H1 (cell line): ENCODE data around the gene CHST11. TPM values are rescaled to one million over a fixed set of nuclear protein-coding genes. Genes with fewer than 3 reads are reported as not detected.

Source experiments
- CTCF ChIA-PET: fragments of 300-600 bp; sonication (Branson Sonifier 250); formaldehyde crosslinking; loops from one replicate; lab custom pipeline; 2021; ENCODE audit not compliant: partially characterized antibody; lab: Charles Lee
- POLR2A ChIA-PET: fragments of 300-600 bp; sonication (Branson Sonifier 250); formaldehyde crosslinking; loops from one replicate; lab custom pipeline; 2021; ENCODE audit warnings: inconsistent platforms; ENCODE audit not compliant: partially characterized antibody; lab: Charles Lee
- DNase-seq, 2 experiments: peaks; one replicate each; pipeline versions ENCODE4 v3.0.0 to v3.0.0-alpha.2; 2010 to 2022; ENCODE audit warnings: low spot score in 2 of 2, low read depth in 1 of 2, mixed read lengths in 1 of 2
- FAIRE-seq: peaks from 2 replicates; lab custom pipeline; 2011; peaks lifted over from hg19 to GRCh38; lab: Jason Lieb, UNC
- H2AFZ ChIP-seq: 2 replicates; pipeline ENCODE4 v1.8.1; 2012; ENCODE audit warnings: low read length, inconsistent platforms
- H2AK5ac ChIP-seq: 2 replicates; pipeline ENCODE4 v1.6.1; 2013; ENCODE audit warnings: low read depth, low read length
- H2BK120ac ChIP-seq: replicated peaks from 2 replicates; pipeline ENCODE3; 2013; ENCODE audit warnings: low read depth, low read length, inconsistent platforms
- H2BK12ac ChIP-seq: 2 replicates; pipeline ENCODE4 v1.6.1; 2013; ENCODE audit warnings: low read depth, low read length
- H2BK15ac ChIP-seq: 2 replicates; pipeline ENCODE4 v1.6.1; 2013; ENCODE audit warnings: low read length
- H2BK20ac ChIP-seq: 2 replicates; pipeline ENCODE4 v1.6.1; 2013; ENCODE audit warnings: low read length
- H2BK5ac ChIP-seq: 2 replicates; pipeline ENCODE4 v1.6.1; 2013; ENCODE audit warnings: low read depth, low read length
- H3K14ac ChIP-seq: 2 replicates; pipeline ENCODE4 v1.6.1; 2013; ENCODE audit warnings: inconsistent platforms; ENCODE audit not compliant: insufficient read length
- H3K18ac ChIP-seq: 2 replicates; pipeline ENCODE4 v1.6.1; 2013; ENCODE audit warnings: low read length; ENCODE audit errors: extremely low read depth
- H3K23ac ChIP-seq: 2 replicates; pipeline ENCODE4 v1.6.1; 2013; ENCODE audit warnings: inconsistent platforms; ENCODE audit not compliant: insufficient read length
- H3K23me2 ChIP-seq: 2 replicates; pipeline ENCODE4 v1.6.1; 2013; ENCODE audit warnings: low read depth, low read length
- H3K27ac ChIP-seq: 2 replicates; pipeline ENCODE4 v1.6.1; 2011; ENCODE audit warnings: low read depth, low read length, inconsistent platforms
- H3K27me3 ChIP-seq, 4 experiments: replicated peaks in 1 of 4; 1 replicate in 1 of 4; 2 replicates in 3 of 4; pipeline versions ENCODE4 v1.6.1 to v1.8.1; 2011 to 2013; ENCODE audit warnings: low read length in 3 of 4, mild to moderate bottlenecking in 3 of 4, inconsistent platforms in 2 of 4, mixed read lengths in 2 of 4, moderate library complexity in 1 of 4; ENCODE audit not compliant: control insufficient read depth in 3 of 4, insufficient read depth in 3 of 4; ENCODE audit errors: extremely low read depth in 1 of 4
- H3K36me3 ChIP-seq, 4 experiments: 2 replicates each; pipeline versions ENCODE4 v1.6.1 to v1.8.1; 2011 to 2013; ENCODE audit warnings: mild to moderate bottlenecking in 4 of 4, low read length in 3 of 4, moderate library complexity in 2 of 4, control low read depth in 1 of 4, inconsistent platforms in 1 of 4; ENCODE audit not compliant: insufficient read depth in 4 of 4, control insufficient read depth in 2 of 4
- H3K4ac ChIP-seq: replicated peaks from 2 replicates; pipeline ENCODE3; 2013; ENCODE audit warnings: low read length, low read depth, mixed read lengths, inconsistent platforms; ENCODE audit not compliant: insufficient read length
- H3K4me1 ChIP-seq, 4 experiments: replicated peaks in 1 of 4; 1 replicate in 1 of 4; 2 replicates in 3 of 4; pipeline versions ENCODE4 v1.6.1 to v1.8.1; 2011 to 2013; ENCODE audit warnings: low read length in 3 of 4, inconsistent platforms in 2 of 4, mixed read lengths in 1 of 4; ENCODE audit not compliant: insufficient read depth in 4 of 4, control insufficient read depth in 3 of 4
- H3K4me2 ChIP-seq, 2 experiments: 2 replicates each; pipeline versions ENCODE4 v1.6.1 to v1.8.1; 2011 to 2013; ENCODE audit warnings: low read depth in 2 of 2, low read length in 2 of 2, control low read depth in 1 of 2, inconsistent platforms in 1 of 2, mild to moderate bottlenecking in 1 of 2; ENCODE audit not compliant: insufficient read depth in 1 of 2
- H3K4me3 ChIP-seq, 4 experiments: fragments of 200-600, 300-600 bp in 1 of 4; sonication (generic), shearing (Covaris generic), sonication (Bioruptor Twin) in 1 of 4; 2 replicates each; pipeline versions ENCODE4 v1.5.1 to v1.8.1; 2011 to 2016; ENCODE audit warnings: low read length in 4 of 4, low read depth in 3 of 4, control low read depth in 2 of 4, inconsistent platforms in 2 of 4, mild to moderate bottlenecking in 2 of 4, mixed read lengths in 1 of 4, moderate library complexity in 1 of 4; ENCODE audit not compliant: insufficient read depth in 2 of 4; ENCODE audit errors: extremely low read depth in 1 of 4
- H3K56ac ChIP-seq: replicated peaks from 2 replicates; pipeline ENCODE3; 2013; ENCODE audit warnings: low read depth, mild to moderate bottlenecking, mixed read lengths, low read length, inconsistent platforms; ENCODE audit not compliant: insufficient read length
- H3K79me1 ChIP-seq: 2 replicates; pipeline ENCODE4 v1.6.1; 2013; ENCODE audit warnings: low read depth, low read length, control low read depth
- H3K79me2 ChIP-seq, 2 experiments: 2 replicates each; pipeline versions ENCODE4 v1.6.1 to v1.8.1; 2012 to 2013; ENCODE audit warnings: low read length in 2 of 2, mild to moderate bottlenecking in 2 of 2, inconsistent platforms in 1 of 2; ENCODE audit not compliant: insufficient read depth in 2 of 2, control insufficient read depth in 1 of 2
- H3K9ac ChIP-seq, 4 experiments: replicated peaks in 1 of 4; 1 replicate in 1 of 4; 2 replicates in 3 of 4; pipeline versions ENCODE4 v1.6.1 to v1.8.1; 2011 to 2013; ENCODE audit warnings: low read depth in 3 of 4, low read length in 3 of 4, control low read depth in 2 of 4, mild to moderate bottlenecking in 2 of 4, moderate library complexity in 2 of 4, inconsistent platforms in 1 of 4; ENCODE audit errors: extremely low read depth in 1 of 4
- H3K9me3 ChIP-seq, 2 experiments: 2 replicates each; pipeline versions ENCODE4 v1.6.1 to v1.8.1; 2012 to 2013; ENCODE audit warnings: mild to moderate bottlenecking in 2 of 2, moderate library complexity in 2 of 2, control low read depth in 1 of 2, inconsistent platforms in 1 of 2, low read depth in 1 of 2, low read length in 1 of 2, mixed read lengths in 1 of 2; ENCODE audit not compliant: insufficient read depth in 2 of 2
- H4K20me1 ChIP-seq, 2 experiments: replicated peaks in 1 of 2; 2 replicates each; pipeline versions ENCODE3 to v1.8.1; 2011 to 2013; ENCODE audit warnings: inconsistent platforms in 2 of 2, low read length in 2 of 2, mild to moderate bottlenecking in 1 of 2; ENCODE audit not compliant: insufficient read depth in 2 of 2, control insufficient read depth in 1 of 2
- H4K5ac ChIP-seq: 2 replicates; pipeline ENCODE4 v1.6.1; 2013; ENCODE audit warnings: low read length, low read depth, mixed read lengths, inconsistent platforms; ENCODE audit not compliant: insufficient read length
- H4K8ac ChIP-seq: 2 replicates; pipeline ENCODE4 v1.8.0; 2013; ENCODE audit warnings: mild to moderate bottlenecking, moderate library complexity, low read length, inconsistent platforms; ENCODE audit not compliant: insufficient read depth; ENCODE audit errors: extremely low read depth
- H4K91ac ChIP-seq: replicated peaks from 2 replicates; pipeline ENCODE3; 2013; ENCODE audit warnings: low read length, mixed read lengths, inconsistent platforms; ENCODE audit not compliant: insufficient read length
- ASH2L ChIP-seq: fragments of 200-600, 300-600 bp; sonication (generic); IDR thresholded peaks from one replicate; pipeline ENCODE4 v1.7.1; 2017; ENCODE audit warnings: low read length
- CEBPB ChIP-seq: IDR thresholded peaks from 2 replicates; pipeline ENCODE4 v1.6.1; 2012; ENCODE audit warnings: low read depth, low read length
- CHD1 ChIP-seq: IDR thresholded peaks from 2 replicates; pipeline ENCODE4 v1.6.1; 2012; ENCODE audit warnings: low read depth, low read length, improper control_type of control experiment
- EZH2 ChIP-seq: fragments of 200-600 bp; sonication (generic); IDR thresholded peaks from 2 replicates; pipeline ENCODE4 v1.7.1; 2012; ENCODE audit warnings: low read depth, mild to moderate bottlenecking, moderate library complexity, low read length, inconsistent platforms; ENCODE audit not compliant: severe bottlenecking
- FOSL1 ChIP-seq: IDR thresholded peaks from 2 replicates; pipeline ENCODE4 v1.6.1; 2011; ENCODE audit warnings: mild to moderate bottlenecking, low read depth, low read length, moderate library complexity; ENCODE audit not compliant: insufficient read depth
- HDAC6 ChIP-seq: IDR thresholded peaks from one replicate; pipeline ENCODE4 v1.7.1; 2012; ENCODE audit warnings: low read depth, mild to moderate bottlenecking, inconsistent platforms, low read length, moderate library complexity
- KDM1A ChIP-seq: fragments of 200-600, 300-600 bp; sonication (generic); IDR thresholded peaks from 2 replicates; pipeline ENCODE4 v1.7.1; 2016; ENCODE audit warnings: mild to moderate bottlenecking, low read length, borderline replicate concordance
- MAFK ChIP-seq: IDR thresholded peaks from 2 replicates; pipeline ENCODE4 v1.6.1; 2012; ENCODE audit warnings: low read depth, mild to moderate bottlenecking, improper control_type of control experiment, low read length
- MAX ChIP-seq: IDR thresholded peaks from 2 replicates; pipeline ENCODE4 v1.6.1; 2012; ENCODE audit warnings: inconsistent platforms
- NANOG ChIP-seq: IDR thresholded peaks from 2 replicates; pipeline ENCODE4 v1.6.1; 2011; ENCODE audit warnings: low read length, low read depth, mild to moderate bottlenecking, inconsistent platforms; ENCODE audit not compliant: insufficient read depth, poor library complexity, severe bottlenecking
- SP4 ChIP-seq: IDR thresholded peaks from 2 replicates; pipeline ENCODE4 v1.6.1; 2012; ENCODE audit warnings: low read length, inconsistent platforms
- SUZ12 ChIP-seq: fragments of 200-600 bp; sonication (generic); IDR thresholded peaks from 2 replicates; pipeline ENCODE4 v1.6.1; 2012; ENCODE audit warnings: mild to moderate bottlenecking, inconsistent platforms, low read length, moderate library complexity, mixed read lengths
- TAF7 ChIP-seq: optimal IDR thresholded peaks from 2 replicates; pipeline ENCODE3; 2011; ENCODE audit warnings: low read depth, mild to moderate bottlenecking, inconsistent platforms, low read length, moderate library complexity, borderline replicate concordance
- TEAD4 ChIP-seq: IDR thresholded peaks from 2 replicates; pipeline ENCODE4 v1.6.1; 2012; ENCODE audit warnings: low read depth, low read length, inconsistent platforms, mixed read lengths
- WGBS, 2 experiments: shearing (Covaris generic) in 1 of 2; methylation state at CpG; one replicate each; pipeline versions ENCODE4 v1.1.6 to v1.1.7; 2013 to 2015; ENCODE audit warnings: low lambda C conversion rate in 2 of 2, mixed read lengths in 2 of 2, inconsistent platforms in 1 of 2, low coverage in 1 of 2, missing lambda C conversion rate in 1 of 2; ENCODE audit not compliant: insufficient replicate concordance in 2 of 2, insufficient coverage in 1 of 2, insufficient read length in 1 of 2; ENCODE audit errors: extremely low coverage in 1 of 2, missing lambda C conversion rate in 1 of 2; 5-methylcytosine and 5-hydroxymethylcytosine counted together
- polyA plus RNA-seq, 7 experiments: library from polyadenylated mRNA; depleted of rRNA in 3 of 7; stranded (reverse) in 5 of 7; unstranded in 2 of 7; fragments of >200 nt in 5 of 7; fragments of 200-250 nt in 2 of 7; gene quantifications; 1 replicate in 5 of 7; 2 replicates in 1 of 7; 4 replicates in 1 of 7; pipeline versions ENCODE4 v1.2.1 to v1.2.3, GENCODE V29; 2011 to 2013; ENCODE audit warnings: missing spikeins in 2 of 7, mixed read lengths in 2 of 7
- total RNA-seq: library from RNA; stranded (reverse); fragmentation: NEBNext Ultra II Directional; extraction: Animal tissue kit (Norgen Biotek cat#: 25700); gene quantifications from 2 replicates; pipeline ENCODE4 v1.2.1, GENCODE V29; 2021

CHST11 gene
- total and polyA plus RNA-seq, 2 of the 8 experiments (the other 6 are each of a cell fraction or from before 2014, with no cell fraction given): 14.4 to 20.8 TPM

DNA sequence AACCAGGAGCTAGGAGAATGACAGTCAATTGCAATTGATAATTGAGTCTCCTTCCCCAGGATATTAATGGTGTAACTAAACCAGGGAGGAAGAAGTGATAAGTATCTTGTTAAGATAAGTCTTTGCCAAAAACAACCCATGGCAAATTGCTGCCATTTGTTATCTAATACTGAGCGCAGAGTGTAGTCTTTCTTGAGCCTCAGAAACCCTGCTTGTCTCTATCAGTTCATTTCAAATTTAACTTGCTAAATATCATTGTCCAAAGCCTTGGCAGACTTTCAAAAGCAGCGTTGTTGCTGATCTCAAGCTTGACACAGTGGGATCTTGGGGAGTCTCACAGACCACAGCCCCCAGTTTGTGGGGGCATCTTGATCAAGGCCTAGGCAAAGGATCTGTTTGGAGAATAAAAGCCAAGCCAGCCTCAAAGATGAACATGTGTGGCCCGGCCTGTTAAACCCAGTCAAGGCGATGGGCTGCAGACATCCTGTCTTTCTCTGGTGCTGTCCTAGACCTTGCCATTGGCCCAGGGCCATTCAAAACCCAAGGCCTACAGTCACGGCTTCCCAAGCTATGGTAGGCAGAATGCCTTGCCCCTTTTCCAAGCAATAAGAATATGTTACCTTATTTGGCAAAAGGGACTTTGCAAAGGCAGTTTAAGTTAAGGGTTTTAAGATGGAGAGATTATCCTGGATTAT, 164.2 kb downstream of the CHST11 start:
- Histone ChIP-seq H3K9me3 (no peaks in the 10 kb centered on the region), H3K4me3 (no peak overlapping the region), H3K27me3 (no peaks in the 10 kb centered on the region), H2BK12ac (no peak overlapping the region), H3K23me2 (no peaks in the 10 kb centered on the region), H2BK20ac (no peak overlapping the region), H3K4ac (no peak overlapping the region), H2BK15ac (no peak overlapping the region), H2AFZ (no peak overlapping the region), H3K18ac (no peak overlapping the region), H3K79me2 (no peaks in the 10 kb centered on the region), H3K36me3 (no peaks in the 10 kb centered on the region), H3K79me1 (no peaks in the 10 kb centered on the region), H3K14ac (no peak overlapping the region), H3K9ac (no peak overlapping the region), H4K91ac (no peak overlapping the region), H3K56ac (no peak overlapping the region), H3K4me2 (no peak overlapping the region), H3K23ac (no peak overlapping the region), H2BK5ac (no peak overlapping the region), H4K5ac (no peak overlapping the region), H4K20me1 (no peaks in the 10 kb centered on the region), H2BK120ac (no peak overlapping the region), H4K8ac (no peak overlapping the region), H3K4me1 (peaks cover 0 to 4% (median 1%) of the 10 kb centered on the region in 4 experiments; a peak in 1 of 7 replicates), H3K27ac (no peak overlapping the region), H2AK5ac (no peak overlapping the region)
- ChIA-PET CTCF (interaction anchor here (1.0 to 1.6 kb wide), 5 partner anchors 9 to 172 kb away, joined by 3 to 8 read pairs (median 4); no protein-coding TSS in a partner anchor), POLR2A (no interaction called here)
- DNase-seq (no peak), FAIRE-seq (no peak)
- WGBS, 2 experiments: 91% methylated on average over 5 of the region's 5 CpGs; no CpG with 5 or more reads in 1 of the 2 experiments
- no peak for TF ChIP-seq KDM1A
- TF ChIP-seq SP4: no peak
- no peak for TF ChIP-seq SUZ12
- TF ChIP-seq HDAC6: no peak
- no peak for TF ChIP-seq TAF7
- TF ChIP-seq MAX: no peak
- TF ChIP-seq ASH2L: no peak
- no peak for TF ChIP-seq EZH2
- no peak for TF ChIP-seq NANOG
- no peak for TF ChIP-seq TEAD4
- no peak for TF ChIP-seq CEBPB
- no peak for TF ChIP-seq MAFK
- TF ChIP-seq CHD1: no peak
- no peak for TF ChIP-seq FOSL1
